OCI-LY1 (cell line): ENCODE results near the gene FAT4.

Experiments used
- CTCF ChIP-seq: fragments of 200-600 bp; sonication (generic), shearing (Covaris generic); IDR thresholded peaks from 2 replicates; pipeline ENCODE4 v1.5.1; 2017; ENCODE audit warnings: mild to moderate bottlenecking, antibody characterized with exemption, low read length, moderate library complexity, mixed read lengths
- EZH2 ChIP-seq: fragments of 200-600 bp; sonication (generic), shearing (Covaris generic); IDR thresholded peaks from 2 replicates; pipeline ENCODE4 v1.8.0; 2017; ENCODE audit warnings: borderline replicate concordance, mixed run types, mild to moderate bottlenecking, antibody characterized with exemption, low read length, moderate library complexity, mixed read lengths

- TF ChIP-seq CTCF: no peak
- no peak for TF ChIP-seq EZH2
Observed at GRCh38 chr4:125311503-125311902, 3.3 kb upstream of the FAT4 start.
